ENCODE results near the gene ZNF770. TPM values are rescaled to one million over a fixed set of nuclear protein-coding genes. Genes with fewer than 3 reads are reported as not detected.

ZNF770 gene
- 13.2 and 13.4 TPM in 2 replicates for total RNA-seq

GRCh38 chr15:34988027-34988902 lies at the start of gene ZNF770:
TSS of gene ZNF770 (minus strand) at chr15:34988287. CDS start at chr15:34983434, 4,853 bp downstream.

GRCh38 chr15:34969340-34970097 lies 18.6 kb downstream of the ZNF770 start, which contains the start of gene AQR:
TSS of gene AQR (minus strand) at chr15:34969742. CDS start at chr15:34969613, 129 bp downstream.

Other genes starting within 250 kb of the ZNF770 start
- gene GJD2, start 233.3 kb downstream of the ZNF770 start, total RNA-seq: not detected in 2 replicates
- gene ACTC1, start 192.7 kb downstream of the ZNF770 start, total RNA-seq: not detected in 2 replicates
- 20.5 and 31.4 TPM in 2 replicates for gene AQR, start 18.5 kb downstream of the ZNF770 start, total RNA-seq
- 0.20 TPM in 1 of 2 replicates, not detected in the other for gene NANOGP8, start 97.0 kb upstream of the ZNF770 start, total RNA-seq

Measured in mammary microvascular endothelial cell (primary cell).